Measurements from ENCODE around the gene TAGLN3.

TAGLN3 gene

GRCh38 chr3:111998636-111999483 lies at the start of gene TAGLN3:
Gene TAGLN3 (plus strand): TSS chr3:111998922. CDS start chr3:111999423, 501 bp downstream.
- DNase-seq (ENCODE audit: low read depth): peak; percentile 32

- DNase-seq (ENCODE audit: low read depth): no peak
Measured at GRCh38 chr3:111949712-111950111, 49.0 kb upstream of the TAGLN3 start.

GRCh38 chr3:111951032-111951431 lies 47.7 kb upstream of the TAGLN3 start:
- no peak for DNase-seq (ENCODE audit: low read depth)

DNA sequence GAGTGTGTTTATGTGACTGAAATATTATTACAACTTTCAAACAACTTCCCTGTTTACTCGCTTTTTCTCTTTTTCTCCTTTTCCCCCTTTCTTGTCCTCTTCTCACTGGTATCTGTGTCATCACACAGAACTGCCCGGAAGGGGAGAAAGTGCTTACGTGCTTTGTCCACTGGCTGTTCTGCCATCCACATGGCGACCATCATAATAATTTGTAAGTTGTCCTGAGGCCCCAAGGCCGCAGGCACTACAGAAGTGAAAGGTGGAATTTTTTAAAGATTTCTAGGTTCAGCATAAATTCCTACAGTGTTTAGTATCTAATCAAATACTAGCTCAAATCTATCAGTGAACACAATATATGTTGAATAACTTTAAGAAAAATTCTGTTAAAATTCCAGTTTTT lies 46.6 kb upstream of the TAGLN3 start:
- no peak for DNase-seq (ENCODE audit: low read depth)

DNA sequence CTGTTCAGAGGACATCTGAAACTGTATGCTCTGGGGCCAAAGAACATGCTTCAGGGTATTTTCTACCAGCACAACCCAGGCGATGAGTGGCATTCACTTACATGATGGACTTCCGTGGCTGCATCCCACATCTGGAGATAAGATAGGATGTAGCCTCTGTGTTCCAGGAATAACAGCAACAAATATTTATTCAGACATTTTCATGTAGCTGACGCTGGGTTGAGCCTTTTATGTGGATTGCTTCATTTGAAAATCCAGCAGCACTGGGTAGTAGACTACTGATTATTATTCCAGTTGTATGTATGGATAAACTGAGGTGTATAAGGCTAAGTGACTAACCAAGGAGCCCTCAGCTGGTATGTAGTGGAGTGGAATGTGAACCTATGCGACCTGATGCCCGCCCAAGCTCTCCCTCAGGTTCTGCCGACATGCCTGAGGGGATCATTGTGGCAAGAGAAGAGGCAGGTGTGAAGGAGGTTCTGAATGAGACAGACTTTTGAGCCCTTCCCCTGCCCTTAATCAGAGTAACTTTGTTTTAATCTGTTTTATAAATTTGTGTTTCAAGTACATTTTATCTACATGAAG lies 45.8 kb upstream of the TAGLN3 start:
- no peak for DNase-seq (ENCODE audit: low read depth)

DNA sequence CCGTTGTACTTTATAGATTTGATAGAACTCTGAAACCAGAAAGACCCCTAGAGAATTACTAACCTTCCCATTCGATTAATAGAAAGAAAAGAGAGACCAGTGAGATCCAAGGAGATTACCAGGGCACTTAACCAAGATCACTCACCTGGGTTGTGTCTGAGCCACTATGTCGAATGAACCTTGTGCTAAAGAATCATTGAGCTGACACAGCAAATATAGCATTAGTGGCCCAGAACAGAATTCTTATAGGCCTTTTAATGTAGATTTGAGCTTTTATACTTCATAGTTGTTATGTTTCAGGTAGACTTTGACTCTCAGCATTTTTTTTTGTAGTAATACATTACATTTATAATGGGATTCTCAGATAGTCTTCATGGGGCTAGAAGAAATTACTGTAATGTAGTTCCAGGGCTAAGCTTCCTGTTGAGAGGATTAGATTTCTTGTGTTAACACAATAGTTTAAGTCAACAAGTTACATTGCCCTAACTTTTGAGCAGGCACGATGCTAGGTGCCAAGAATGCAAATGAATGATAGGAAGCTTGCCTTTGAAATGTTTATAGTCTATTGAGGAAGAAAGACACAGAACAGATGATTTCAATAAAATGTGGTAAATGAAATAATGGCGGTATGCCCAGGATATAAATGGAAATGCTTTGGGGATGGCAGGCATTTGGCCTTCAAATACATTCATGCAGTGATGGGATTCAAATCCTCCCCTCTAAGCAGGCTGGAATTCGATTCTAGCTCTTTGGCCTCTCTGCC lies 44.3 kb upstream of the TAGLN3 start:
- DNase-seq (ENCODE audit: low read depth): peak; percentile 82

DNA sequence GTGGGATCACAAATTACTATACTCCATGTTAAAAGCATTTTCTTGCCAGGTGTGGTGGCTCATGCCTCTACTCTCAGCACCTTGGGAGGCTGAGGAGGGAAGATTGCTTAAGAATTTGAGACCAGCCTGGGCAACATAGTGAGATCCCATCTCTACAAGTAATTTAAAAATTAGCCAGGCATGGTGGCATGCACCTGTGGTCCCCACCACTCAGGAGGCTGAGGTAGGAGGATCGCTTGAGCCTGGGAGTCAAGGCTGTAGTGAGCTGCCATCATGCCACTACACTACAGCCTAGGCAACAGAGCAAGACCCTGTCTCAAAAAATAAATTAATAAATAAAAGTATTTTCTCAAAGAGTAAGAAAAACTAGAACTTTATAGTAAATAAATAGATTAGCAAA lies 42.8 kb upstream of the TAGLN3 start:
- DNase-seq (ENCODE audit: low read depth): no peak

GRCh38 chr3:111956449-111956848 lies 42.3 kb upstream of the TAGLN3 start:
- no peak for DNase-seq (ENCODE audit: low read depth)

DNA sequence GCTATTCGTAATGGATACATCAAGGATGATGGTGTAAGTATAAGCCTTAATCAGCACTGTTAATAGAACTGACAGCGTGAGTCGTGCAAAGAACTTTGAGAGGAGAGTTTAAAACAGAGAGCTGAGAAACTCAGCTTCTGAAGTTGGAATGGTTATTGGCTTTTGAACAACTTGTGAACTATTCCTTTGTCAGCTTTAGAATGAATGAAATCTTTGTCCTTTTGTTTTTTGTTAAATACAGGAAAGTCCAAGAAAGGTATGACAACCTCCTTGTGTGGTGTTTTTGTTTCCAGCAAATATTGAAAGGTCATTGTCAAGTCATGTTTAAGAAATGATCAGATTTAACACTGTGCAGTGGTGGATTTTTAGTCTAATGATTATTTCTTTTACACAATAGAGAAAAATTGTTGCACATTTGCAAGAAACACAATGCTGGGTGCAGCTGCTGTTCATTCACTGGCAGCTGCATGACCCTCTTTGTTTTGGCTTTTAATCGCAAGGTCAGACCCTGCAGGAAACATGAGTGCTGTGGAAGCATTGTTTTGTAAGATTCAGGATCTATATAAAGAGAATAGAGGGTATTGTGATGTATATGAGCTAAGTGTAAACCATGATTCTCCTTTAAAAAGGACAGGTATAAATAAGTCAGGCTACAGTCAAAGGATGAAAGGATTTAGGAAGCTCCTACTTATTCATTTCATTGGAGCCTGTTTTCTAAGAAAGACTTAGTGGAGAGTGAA lies 41.6 kb upstream of the TAGLN3 start:
- no peak for DNase-seq (ENCODE audit: low read depth)

DNA sequence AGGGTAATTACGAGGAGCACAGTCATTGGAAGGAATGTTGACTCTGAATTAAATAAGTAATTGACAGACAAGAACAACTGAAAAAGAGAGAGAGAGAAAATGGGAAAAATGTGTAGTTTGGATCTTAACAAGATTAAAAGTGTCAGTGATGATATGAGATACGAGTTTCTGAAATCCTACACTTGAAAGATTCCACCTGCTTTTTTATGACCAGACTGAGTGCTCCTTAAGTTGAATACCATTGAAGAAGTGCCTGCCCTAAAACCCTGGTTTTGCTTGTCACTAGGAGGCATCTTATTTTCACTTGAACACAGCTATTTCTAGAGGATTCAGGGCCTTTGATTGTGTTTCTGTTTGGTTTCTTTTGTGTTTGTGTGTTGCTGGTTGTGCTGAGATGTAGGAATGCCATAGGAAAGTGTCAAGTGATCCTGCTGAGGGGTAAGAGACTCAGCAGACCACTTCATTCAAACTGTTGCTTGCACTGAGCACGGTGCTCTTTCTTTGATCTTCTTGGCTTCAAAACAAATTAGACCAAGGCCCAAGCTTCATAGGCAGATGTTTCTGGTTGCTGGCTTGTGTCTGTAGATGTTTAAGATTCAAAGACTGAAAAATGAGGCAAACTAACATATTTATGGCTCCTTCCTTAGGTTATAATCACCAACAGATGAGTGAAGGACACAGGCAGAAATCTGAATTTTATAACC lies 37.1 kb upstream of the TAGLN3 start:
- no peak for DNase-seq (ENCODE audit: low read depth)

GRCh38 chr3:111963424-111963823 lies 35.3 kb upstream of the TAGLN3 start:
- peak; percentile 82 for DNase-seq (ENCODE audit: low read depth)

- no peak for DNase-seq (ENCODE audit: low read depth)
Measured at GRCh38 chr3:111965484-111965883, 33.2 kb upstream of the TAGLN3 start.

DNA sequence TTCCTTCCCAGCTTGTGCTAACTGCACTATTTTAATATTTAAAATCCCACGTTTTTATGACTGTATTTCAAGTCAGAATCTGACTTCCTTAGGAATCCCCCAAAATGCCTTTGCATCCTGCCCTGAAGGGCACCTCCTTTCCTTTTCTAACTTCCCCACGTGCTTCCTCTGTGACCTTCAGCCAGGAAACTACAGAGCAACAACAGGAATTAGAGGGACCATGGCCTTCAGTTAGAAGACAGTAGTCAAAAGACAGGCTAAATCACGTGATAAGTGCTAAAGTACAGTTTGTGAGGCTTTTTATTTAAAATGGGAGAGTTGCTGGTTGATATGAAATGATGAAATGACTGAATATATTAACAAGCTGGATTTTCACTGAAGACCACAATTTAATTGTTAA lies 31.7 kb upstream of the TAGLN3 start:
- no peak for DNase-seq (ENCODE audit: low read depth)

DNA sequence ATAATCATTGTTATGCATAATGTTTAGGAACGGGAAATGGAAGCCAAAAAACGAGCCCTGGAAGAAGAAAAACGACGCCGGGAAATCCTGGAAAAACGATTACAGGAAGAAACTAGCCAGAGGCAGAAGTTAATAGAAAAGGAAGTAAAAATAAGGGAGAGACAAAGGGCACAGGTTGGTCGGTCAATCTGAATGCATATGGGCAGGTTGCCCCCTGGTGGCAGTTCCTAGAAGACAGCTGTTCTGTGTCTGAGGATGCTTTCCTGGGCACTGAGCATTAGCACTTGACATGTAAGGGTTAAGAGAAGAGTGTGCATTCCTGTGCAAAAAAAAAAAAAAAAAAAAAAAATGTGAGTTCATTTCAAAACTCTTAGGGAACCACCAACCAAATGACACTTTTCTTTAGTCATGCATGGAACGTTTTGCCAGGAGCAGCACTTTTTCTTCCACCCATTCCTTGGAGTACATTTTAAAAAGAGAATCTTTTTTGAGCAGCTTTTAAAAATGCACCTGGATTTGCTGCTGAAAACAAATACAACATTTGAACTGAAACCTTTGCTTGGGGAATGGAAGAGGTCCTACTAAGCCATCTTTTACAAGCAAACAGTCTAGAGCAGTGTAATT lies 31.0 kb upstream of the TAGLN3 start:
- peak; percentile 87 for DNase-seq (ENCODE audit: low read depth)

DNA sequence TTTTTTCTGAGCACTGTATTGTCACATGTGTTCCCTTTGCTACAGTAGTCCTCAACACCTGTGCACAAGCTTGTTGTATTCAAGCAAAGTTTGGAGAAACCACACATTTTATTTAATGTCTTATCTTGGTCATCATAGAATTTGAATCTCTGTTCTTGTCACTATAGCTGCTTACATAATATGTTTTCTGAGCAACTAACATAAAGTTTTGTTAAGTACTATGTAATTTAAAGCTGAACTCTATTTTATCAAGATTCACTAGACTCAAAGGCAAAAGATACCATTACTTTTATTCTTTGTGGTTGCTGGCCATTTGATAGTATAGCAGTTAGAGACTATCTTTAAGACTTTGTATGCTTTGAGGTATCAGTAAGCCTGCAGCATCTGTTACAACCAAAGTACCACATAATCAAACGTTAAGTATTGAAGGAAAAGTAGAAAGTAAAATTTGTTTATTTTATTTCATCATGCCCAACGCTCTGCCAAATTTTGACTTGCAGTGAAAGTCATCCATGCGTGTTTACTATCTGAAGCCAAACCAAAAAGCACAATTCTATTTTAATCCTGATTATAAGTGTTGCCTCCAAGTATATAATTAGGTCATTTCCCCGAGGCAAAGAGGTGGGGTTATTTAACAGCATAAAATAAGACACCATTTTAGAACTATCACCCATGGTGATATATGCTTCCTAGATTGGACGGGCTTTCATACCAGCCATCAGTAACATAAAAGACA lies 30.2 kb upstream of the TAGLN3 start:
- DNase-seq (ENCODE audit: low read depth): no peak

DNA sequence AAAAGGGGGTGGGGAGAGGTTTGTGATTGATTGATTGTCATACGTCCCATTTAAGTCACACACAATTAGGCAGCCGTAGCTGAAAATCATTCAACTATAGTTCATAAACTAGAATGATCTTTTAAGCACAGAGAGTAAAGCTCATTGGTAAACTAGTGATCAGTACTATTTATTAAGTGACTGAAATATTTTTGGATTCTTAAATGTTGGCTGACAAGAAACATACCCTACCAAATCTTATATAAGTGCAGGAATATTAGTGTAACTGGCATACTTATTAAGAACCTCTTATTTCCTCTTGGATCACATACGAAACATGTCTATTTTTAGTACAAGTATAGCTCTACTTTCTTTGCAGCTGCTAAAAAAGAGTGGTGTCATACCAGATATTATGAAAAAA lies 28.3 kb upstream of the TAGLN3 start:
- DNase-seq (ENCODE audit: low read depth): no peak

DNA sequence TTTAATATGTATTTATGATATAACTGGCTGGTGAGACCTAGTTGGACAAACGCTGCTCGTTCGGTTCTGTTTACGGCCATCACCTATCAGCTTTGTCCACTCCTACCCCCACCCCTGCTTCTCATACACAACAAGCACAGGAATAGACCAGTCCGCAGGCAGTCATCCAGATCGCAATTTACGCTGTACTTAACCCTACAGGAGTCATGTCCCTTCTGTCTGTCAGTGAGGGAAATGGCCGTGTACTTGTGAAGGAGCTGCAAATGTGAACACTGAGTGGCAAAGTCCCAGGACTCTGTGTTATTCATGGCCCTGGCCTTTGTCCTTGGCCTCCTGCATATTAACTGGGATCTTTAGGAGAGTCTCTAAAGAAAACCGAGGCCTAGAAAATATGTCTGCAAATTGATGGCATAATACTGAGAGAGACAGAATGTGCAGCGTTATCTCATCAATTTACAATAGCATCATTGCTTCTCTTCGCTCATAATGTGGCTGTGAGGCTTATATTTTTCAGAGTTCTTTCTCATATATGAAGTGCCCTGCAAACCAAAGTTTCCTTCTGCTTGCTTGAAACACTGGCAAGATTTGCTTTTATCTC lies 27.1 kb upstream of the TAGLN3 start:
- DNase-seq (ENCODE audit: low read depth): no peak

GRCh38 chr3:111972891-111973290 lies 25.8 kb upstream of the TAGLN3 start:
- no peak for DNase-seq (ENCODE audit: low read depth)

- no peak for DNase-seq (ENCODE audit: low read depth)
Measured at GRCh38 chr3:111975131-111975530, 23.6 kb upstream of the TAGLN3 start.

DNA sequence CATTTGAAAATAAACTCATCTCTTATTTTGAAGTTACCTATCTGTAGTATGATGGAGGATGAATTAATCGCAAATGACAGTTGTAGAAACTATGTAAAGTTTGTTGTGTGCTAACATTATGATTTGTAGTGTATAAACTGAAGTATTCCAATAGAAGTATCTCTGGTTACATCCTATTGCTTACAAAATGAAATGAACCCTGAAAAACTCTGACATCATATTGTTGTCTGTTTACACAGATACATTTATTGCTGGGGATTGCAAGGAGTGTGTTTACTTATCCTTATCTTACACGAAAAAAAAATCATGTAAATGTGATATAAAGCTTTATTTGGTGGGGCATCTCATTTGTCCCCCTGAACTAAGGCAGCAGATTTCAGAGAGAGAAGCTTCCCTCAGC lies 22.5 kb upstream of the TAGLN3 start:
- no peak for DNase-seq (ENCODE audit: low read depth)
